HG03196 (cell line): ENCODE results near the gene RNF168.
"Not testable (repeated sequence)": the region's sequence is repeated elsewhere in the genome, so short reads cannot be mapped to it uniquely, and the experiment has no call there.

Source experiments
- ATAC-seq: cut with Tn5 transposase; IDR thresholded peaks from one replicate; pipeline ENCODE4 v1.9.1; 2021; ENCODE audit not compliant: unreplicated experiment

RNF168 gene

DNA sequence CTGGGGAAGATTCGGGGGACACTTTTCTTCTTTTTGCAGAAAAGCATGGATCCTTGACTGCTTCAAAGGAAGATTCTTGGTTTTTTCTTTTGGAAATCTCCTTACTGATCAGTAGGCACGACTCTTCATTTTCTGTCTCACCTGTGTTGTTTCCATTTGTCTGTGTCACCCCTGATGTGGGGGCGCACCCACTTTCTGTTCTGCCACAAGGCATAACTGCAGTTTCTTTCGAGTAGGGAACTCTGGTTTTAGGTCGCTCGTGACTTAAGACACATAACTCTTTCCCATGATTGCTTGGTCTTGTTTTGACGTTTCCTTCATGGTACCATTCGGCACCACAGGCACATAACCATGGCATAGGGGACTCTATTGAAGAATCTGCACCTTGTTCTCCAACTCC is 31.3 kb downstream of the RNF168 start:
- no peak for ATAC-seq

DNA sequence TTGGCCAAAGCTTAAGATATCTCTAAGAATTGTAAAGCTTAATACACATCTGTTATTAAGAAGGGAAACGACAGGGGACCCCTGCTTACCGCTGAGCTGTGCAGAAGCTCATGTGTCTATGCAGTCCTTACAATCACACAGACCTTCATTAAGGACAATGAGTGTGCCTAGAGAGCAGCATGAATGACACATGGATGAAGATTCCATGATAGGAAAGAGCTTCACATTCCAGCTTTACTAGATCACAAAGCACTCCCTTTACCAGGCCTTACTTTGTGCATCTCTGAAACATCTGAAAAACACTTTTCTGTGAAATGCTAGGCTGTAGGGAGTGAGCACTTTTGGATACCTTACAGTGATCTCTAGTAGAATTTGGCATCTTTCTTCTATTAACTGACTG is 32.0 kb downstream of the RNF168 start:
- no peak for ATAC-seq

- ATAC-seq = not testable (repeated sequence)
Measured at GRCh38 chr3:196470182-196470581, 33.4 kb downstream of the RNF168 start.

DNA sequence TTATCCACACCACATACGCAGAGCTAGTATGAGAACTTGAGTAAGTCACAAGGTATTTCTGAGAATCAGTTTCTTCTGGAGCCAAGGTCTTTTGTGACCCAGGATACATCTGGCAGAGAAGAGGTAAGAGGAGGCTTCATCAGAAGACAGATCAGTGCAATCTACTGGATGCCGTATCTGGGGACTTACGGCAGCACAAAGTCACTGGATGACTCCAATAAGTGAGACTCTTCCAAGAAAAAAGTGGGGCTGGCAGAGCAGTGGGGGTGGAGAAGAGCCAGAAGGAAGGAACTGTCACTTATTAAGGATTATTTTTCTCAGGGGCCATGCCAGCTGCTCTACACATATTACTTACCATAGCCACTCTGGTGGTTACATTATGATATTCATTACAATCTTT is 39.8 kb downstream of the RNF168 start:
- ATAC-seq = no peak

- ATAC-seq = no peak
Measured at GRCh38 chr3:196463478-196463756, 40.2 kb downstream of the RNF168 start.

- ATAC-seq = not testable (repeated sequence)
Measured at GRCh38 chr3:196462680-196463477, 40.7 kb downstream of the RNF168 start.

DNA sequence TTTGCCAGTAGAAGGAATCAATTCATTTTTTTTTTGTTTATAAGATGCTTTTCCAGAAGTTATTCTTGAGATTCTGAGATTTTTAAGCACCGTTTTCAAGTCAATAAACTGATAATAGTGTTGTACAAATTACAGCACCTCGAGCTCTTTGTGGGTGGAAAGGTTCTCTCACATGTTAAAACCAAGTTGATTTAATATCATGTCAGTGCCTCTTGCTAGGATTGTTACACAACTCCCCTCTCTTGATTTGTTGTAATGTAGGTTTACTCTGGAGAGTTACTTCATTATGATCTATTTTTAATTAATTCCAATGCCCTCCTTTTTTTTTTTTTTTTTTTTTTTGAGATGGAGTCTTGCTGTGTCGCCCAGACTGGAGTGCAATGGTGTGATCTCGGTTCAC is 45.5 kb downstream of the RNF168 start:
- no peak for ATAC-seq

DNA sequence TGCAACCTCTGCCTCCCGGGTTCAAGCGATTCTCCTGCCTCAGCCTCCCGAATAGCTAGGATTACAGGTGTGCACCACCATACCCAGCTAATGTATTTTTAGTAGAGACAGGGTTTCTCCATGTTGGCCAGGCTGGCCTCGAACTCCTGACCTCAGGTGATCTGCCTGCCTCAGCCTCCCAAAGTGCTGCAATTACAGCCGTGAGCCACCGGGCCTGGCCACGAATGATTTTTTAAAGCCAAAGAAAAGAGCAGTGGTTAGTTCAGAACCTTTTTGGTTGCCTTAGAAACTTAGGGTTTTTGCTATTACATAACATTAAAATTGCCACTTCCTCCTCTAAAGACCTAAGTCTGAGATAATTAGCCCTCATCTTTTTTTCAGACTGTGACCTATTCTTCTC is 46.1 kb downstream of the RNF168 start:
- ATAC-seq = not testable (repeated sequence)

DNA sequence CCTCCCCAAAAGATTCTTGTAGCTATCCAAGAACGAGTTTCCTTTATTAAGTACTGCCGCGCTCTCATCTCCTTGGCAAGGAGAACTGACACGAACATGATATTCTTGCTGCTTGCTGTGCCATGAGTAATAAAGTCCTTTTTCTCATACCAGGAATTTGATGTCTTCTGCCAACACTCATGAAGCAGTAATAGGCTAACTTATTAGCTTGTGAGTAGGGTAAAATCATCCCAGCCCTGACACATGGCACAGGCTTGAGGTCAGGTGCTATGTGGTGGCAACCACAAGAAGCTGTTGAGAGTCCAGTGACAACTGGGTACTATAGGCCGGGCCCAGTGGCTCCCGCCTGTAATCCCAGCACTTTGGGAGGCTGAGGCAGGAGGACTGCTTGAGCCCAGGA is 48.6 kb downstream of the RNF168 start:
- ATAC-seq = no peak

DNA sequence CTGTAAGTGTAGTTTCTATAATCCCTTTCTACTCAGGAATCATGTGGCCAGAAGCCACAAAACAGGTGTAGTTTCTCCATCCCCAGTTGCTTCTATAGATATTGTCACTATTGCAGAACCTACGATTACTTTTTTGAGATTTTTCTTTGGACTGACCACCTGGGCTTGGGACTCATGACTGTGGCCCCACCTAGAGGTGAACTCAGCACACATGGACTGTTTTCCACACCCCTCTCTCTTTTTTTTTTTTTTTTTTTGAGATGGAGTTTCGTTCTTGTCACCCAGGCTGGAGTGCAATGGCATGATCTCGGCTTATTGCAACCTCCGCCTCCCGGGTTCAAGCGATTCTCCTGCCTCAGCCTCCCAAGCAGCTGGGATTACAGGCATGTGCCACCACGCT is 58.2 kb downstream of the RNF168 start:
- not testable (repeated sequence) for ATAC-seq

- no peak for ATAC-seq
Measured at GRCh38 chr3:196444500-196444894, 59.1 kb downstream of the RNF168 start.

GRCh38 chr3:196440696-196441095 is 62.9 kb downstream of the RNF168 start:
- ATAC-seq = peak; percentile 33

DNA sequence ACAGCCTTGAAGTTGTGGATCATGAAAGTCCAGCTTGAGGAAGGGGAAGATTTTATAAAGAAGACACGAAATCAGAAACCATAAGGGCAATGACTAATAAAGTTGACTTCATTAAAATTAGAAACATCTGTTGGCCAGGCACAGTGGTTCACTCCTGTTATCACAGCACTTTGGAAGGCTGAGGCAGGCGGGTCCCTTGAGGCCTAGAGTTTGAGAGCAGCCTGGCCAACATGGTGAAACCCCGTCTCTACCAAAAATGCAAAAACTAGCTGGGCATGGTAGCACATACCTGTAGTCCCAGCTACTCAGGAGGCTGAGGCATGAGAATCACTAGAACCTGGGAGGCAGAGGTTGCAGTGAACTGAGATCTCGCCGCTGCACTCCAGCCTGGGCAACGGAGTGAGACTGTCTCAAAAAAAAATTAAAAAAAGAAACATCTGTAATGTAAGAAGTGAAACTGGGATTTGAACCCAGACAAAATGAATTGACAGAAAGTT is 63.5 kb downstream of the RNF168 start:
- peak; percentile 47 for ATAC-seq

GRCh38 chr3:196432137-196432879 is 71.3 kb downstream of the RNF168 start, which contains the start of gene UBXN7:
Gene UBXN7, minus strand, starts transcription at chr3:196432427. Its CDS starts 28 bp downstream, at chr3:196432399.
- peak; percentile 81 for ATAC-seq

DNA sequence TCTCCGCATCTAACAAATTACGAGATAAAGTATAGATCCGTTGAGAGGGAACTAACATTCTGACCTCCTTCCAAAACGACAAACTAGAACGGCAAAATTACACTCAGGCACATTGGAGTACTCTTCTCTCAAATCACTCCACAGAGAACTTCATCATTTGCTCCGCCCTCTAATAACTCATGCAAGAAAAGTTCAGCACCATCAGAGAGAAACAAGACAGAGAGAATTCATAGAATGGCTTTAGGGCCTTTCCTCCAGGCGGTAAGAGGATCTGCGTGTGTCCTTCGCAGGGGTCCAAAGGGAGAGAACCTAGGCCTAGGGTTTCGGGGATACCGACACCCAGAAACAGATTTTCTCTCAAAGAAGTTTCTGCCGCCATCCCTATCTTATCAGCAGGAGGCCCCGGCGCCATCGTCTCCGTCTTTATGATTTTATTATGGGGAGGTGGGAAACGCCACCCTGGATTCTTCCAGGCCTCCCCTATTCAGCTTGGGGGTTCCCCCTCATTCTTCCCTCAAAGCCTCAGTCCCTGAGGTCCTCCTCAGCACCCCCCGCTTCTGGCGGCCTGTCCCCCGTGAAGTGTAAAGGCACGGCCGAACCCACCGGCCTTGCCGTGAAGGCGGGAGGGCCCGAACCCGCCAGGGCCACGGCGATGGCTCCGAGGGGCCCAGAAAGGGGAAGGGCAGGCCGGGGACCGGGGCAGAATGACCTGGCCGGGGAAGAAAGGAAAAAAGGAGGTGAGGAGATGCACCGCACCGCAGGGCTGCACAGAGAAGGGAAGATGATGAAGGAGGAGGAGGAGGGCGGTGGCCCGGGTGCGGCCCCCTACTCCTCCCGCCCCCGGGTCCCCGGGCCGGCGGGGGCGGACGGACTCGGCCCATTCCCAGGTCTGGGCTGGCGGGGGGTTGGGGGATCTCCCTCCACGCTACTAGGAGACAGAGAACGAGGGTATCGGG is 72.1 kb downstream of the RNF168 start:
- peak; percentile 34 for ATAC-seq

GRCh38 chr3:196428041-196428440 is 75.5 kb downstream of the RNF168 start:
- ATAC-seq = no peak

DNA sequence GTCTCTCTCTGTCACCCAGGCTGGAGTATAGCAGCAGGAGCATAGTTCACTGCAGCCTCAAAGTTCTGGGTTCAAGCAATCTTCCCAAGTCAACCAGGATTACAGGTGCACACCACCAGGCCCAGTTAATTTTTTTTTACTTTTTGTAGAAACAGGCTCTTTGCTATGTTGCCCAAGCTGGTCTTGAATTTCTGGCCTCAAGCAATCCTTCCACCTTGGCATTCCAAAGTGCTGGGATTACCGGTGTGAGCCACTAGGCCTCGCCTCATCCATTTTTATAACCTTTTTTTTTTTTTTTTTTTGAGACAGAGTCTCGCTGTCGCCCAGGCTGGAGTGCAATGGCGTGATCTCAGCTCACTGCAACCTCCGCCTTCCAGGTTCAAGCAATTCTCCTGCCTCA is 79.1 kb downstream of the RNF168 start:
- ATAC-seq = not testable (repeated sequence)

DNA sequence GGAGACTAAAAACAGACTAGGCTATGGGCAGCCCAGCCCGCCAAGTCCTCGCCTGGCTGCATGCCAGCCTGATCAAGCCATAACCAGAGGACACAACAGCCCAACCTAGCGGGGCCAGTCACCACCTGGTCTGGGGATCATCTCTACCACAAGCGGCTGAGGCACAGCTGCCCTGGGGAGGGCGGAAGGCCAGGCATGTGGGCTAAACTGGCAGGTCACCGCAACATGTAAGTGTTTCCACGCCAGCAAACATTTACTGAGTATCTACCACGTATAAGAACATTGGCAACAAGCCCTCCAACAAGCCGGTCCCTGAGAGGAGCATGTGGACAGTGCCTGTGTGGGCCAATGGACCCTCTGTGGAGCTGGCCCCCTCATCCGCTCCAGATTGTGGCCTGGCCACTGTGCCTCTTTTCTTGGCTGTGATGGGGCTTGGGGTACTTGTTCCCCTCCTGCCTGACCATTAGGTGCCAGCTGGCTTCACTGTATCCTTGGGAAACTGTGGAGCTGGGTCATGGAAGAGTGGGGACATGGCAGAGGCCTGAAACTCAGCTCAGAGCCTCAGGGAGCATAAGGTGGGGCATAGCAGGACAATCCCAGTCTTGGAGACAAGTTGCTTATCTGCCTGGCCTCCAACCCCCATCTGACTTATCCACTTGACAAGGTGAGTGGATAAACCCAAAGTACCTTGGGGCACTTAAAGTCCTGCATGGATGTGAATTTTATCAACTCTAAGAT is 80.4 kb downstream of the RNF168 start:
- ATAC-seq = no peak

DNA sequence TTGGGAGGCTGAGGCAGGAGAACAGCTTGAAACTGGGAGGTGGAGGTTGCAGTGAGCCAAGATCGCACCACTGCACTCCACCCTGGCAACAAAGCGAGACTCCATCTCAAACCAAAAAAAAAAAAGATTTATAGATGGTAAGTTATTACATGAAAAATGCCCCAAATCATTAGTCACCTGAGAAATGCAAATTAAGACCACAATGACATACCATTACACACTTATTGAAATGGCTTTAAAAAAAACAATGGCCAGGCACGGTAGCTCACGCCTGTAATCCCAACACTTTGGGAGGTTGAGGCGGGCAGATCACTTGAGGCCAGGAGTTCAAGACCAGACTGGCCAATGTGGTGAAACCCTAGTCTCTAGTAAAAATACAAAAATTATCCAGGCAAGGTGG is 81.9 kb downstream of the RNF168 start:
- ATAC-seq = not testable (repeated sequence)

GRCh38 chr3:196419386-196419785 is 84.2 kb downstream of the RNF168 start:
- no peak for ATAC-seq
